GM12874 (cell line): ENCODE results near the gene ZBTB43.

Experiments
- TF ChIP-seq, protein P1 (sequence below): IDR thresholded peaks from 2 replicates; pipeline ENCODE4 v1.5.1; 2011; ENCODE audit warnings: low read depth, mild to moderate bottlenecking, control low read depth, low read length, moderate library complexity; ENCODE audit not compliant: insufficient read depth

Gene ZBTB43

DNA sequence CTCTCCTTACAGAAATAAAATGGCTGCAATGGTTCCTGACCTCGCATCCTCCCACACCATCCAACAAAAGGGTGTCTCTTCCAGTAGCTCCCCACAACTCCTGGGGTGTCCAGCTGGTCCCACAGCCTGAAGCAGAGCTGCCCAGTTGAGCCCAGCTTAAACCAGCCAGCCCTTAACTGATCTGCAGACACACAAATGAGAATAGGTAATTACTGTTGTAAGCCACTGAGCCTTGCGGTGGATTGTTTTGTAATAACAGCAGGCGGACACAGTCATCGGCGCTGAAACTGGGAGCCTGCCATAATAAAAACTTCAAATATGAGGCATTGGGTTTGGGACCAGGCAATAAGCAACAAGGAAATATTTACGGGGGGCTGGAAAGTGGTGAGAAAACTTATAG is 10.4 kb upstream of the ZBTB43 start:
- TF ChIP-seq, protein P1, sequence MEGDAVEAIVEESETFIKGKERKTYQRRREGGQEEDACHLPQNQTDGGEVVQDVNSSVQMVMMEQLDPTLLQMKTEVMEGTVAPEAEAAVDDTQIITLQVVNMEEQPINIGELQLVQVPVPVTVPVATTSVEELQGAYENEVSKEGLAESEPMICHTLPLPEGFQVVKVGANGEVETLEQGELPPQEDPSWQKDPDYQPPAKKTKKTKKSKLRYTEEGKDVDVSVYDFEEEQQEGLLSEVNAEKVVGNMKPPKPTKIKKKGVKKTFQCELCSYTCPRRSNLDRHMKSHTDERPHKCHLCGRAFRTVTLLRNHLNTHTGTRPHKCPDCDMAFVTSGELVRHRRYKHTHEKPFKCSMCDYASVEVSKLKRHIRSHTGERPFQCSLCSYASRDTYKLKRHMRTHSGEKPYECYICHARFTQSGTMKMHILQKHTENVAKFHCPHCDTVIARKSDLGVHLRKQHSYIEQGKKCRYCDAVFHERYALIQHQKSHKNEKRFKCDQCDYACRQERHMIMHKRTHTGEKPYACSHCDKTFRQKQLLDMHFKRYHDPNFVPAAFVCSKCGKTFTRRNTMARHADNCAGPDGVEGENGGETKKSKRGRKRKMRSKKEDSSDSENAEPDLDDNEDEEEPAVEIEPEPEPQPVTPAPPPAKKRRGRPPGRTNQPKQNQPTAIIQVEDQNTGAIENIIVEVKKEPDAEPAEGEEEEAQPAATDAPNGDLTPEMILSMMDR = no peak

DNA sequence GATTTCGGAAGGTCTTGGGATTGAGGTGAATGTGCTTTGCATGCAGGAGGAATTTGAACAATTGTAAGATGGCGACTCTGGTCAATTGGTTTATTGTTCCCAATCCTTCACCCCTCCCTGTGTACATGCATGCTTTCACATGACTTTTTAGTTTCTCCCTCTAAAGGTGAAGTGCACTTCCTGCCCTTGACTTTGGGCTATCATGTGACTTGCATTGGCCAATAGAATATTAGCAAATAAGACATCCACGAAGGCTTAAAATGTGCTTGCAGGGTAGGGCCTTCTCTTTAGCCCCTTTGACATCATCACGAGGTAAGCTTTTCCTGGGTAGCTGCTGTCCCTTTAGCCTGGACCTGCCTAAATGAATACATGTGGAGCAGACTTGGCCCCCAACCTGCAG is 8.1 kb upstream of the ZBTB43 start:
- TF ChIP-seq, protein P1 = no peak

DNA sequence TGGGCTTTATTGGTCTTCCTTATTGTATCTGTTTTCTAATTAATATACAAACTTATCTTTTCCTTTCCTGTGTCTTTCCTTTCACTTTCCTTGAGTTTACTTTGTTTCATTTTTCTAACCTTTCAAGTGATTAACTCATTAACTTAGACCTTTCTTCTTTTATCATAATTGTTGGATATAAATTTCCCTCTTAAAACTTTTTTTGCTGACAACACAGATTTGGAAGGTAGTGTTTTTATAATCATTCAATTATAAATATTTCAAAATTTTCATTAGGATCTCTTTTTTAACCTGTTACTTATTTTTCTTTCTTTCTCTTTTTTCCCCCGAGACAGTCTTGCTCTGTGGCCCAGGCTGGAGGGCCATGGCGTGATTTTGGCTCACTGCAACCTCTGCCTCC is 6.9 kb upstream of the ZBTB43 start:
- TF ChIP-seq, protein P1 = no peak

DNA sequence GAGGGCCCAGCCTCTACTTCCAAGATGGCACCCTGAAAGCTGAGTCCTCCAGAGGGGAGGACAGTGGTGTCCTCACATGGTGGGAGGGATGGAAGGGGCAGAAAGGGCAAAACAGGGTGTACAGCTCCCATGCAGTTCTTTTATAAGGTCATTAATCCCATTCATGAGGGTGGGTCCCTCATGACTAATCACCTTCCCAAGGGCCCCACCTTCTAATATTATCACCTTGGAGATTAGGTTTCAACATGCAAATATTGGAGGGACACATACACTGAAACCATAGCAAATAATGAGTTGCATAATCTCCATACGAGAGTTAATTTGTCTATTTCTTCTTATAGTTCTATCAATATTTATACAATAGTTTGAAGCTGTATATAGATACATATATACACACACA is 5.8 kb upstream of the ZBTB43 start:
- TF ChIP-seq, protein P1 = no peak

DNA sequence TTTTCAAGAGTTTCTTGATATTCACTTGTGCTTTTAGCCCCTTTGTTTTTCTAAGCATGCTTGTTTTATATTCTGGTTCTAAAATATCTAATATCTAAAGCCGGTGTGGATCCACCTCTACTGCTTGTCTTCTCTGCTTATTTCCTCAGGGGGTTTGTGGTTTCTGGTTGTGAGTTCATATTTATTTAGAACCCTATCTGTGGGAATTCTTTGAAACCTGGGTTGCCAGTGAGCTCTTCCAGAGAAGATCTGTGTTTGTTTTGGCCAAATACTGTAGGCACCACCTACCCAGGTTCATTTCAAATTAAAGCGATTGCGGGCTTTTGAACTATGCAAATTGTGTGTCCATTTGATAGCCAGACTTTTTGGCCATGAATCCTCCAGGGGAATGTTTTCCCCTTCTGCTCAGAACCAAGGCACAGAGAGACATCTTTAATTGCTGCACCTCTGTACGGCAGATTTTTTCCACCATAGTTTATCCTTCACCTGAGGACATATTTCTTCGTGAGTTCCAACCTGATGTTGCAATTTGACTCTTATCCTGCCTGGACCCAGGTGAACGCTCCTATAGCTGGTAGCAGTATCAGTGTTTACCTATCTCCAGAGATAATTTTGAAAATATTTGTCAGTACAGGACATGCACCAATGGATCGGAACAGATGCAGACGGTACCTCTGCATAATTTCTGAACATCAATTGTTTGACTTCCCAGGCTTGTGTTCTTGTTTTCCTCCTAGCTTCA is 2.4 kb upstream of the ZBTB43 start:
- TF ChIP-seq, protein P1 = no peak

DNA sequence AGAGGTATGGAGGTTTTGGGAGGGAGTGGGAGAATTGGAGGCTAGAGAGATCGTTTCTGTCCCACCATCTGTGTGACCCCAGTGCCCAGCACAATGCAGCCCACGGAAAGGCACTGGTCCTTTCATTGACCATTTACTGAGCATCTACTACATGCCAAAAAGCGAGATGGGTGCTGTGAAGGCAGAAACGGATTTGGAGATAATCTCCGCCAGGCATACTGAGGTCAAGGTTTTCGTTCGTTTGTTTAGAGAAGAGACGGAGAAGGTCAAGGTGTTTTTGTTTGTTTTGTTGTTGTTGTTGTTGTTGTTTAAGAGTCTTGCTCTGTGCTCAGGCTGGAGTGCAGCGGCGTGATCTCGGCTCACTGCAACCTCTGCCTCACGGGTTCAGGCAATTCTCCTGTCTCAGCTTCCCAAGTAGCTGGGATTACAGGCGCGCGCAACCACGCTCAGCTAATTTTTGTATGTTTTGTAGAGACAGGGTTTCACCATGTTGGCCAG is 593 bp upstream of the ZBTB43 start:
- TF ChIP-seq, protein P1 = no peak

DNA sequence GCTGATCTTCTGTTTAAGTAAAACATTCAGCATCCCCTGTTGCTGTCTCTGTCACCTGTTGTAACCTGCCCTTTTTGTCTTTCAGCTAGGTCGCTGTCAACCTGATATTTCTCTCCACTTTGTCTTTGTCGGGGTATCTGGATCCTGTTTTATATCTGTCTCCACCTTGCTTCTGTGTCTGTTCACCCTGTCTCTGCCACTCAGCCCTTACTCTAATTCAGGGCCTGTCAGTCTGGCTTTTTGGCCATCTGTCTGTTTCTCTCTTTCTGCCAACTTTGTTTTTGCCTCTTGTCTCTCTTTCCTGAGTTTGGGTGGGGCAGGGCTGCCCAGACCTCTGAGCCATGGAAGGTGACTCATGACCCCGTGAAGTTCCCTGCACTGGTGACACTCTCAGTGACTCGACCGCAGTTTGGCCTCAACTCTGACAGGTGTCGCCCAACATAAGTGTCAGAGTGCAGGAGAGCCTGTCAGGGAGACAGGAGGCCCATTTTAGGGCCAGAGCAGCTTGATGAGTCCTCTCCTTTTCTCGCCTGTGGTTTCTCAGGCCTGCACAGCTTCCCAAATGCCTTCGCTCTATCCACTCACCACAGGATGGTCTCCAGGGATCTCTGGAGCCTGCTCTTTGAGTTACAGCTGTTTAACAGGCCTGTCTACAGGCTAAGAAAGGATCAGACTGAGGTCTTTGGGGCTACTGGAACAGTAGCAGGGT is 868 bp downstream of the ZBTB43 start:
- TF ChIP-seq, protein P1 = no peak
